Measurements from ENCODE around the gene ATP1B1. TPM values are rescaled to one million over a fixed set of nuclear protein-coding genes. Genes with fewer than 3 reads are reported as not detected.

ATP1B1 gene
- total RNA-seq, 1 experiment from 2014 or later: 48.6 TPM

DNA sequence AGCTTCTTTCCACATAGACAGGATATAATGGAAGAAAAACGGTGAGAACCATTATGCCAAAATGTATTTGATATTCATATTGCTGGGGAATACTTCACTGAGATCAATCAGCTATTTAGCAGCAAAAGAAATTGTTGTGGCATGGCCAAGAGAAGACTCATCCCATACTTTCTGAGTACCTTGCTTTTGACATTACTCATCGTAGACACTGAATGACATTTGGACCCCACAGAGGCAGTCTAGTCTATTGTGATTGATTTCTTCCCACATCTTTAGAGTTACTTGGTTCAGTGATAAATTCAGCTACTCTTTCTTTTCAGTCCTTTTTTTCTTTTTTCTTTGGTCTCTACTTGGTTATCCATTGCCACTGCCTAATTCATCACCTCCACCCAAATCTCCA lies 22.1 kb downstream of the ATP1B1 start:
- Histone ChIP-seq H3K4me3 (replicated peaks in 1 of 2; ENCODE audit: low read depth in 1 of 2, low read length in 2 of 2) (no peak overlapping the region), H3K9ac (ENCODE audit: low read length) (no peak overlapping the region), H4K20me1 (ENCODE audit: insufficient read depth) (no peaks in the 10 kb centered on the region), H3K27me3 (ENCODE audit: insufficient read depth, low read length) (no peaks in the 10 kb centered on the region), H3K4me2 (ENCODE audit: low read length) (no peak overlapping the region), H3K9me3 (ENCODE audit: control insufficient read depth in 1 of 2, insufficient read depth in 1 of 2, low read depth in 1 of 2, low read length in 2 of 2) (no peaks in the 10 kb centered on the region), H2AFZ (ENCODE audit: low read depth, low read length, poor library complexity, severe bottlenecking) (no peak overlapping the region), H3K9me2 (ENCODE audit: insufficient read depth) (no peaks in the 10 kb centered on the region), H3K27ac (ENCODE audit: low read depth, low read length) (no peak overlapping the region), H3K4me1 (ENCODE audit: control insufficient read depth in 1 of 2, insufficient read depth in 2 of 2, low read length in 2 of 2) (peaks cover 0 to 18% of the 10 kb centered on the region in 2 experiments; a peak in 2 of 4 replicates), H3K79me2 (ENCODE audit: insufficient read depth, low read length) (peaks cover 27% of the 10 kb centered on the region; the same call in 1 of the 2 replicates), H3K36me3 (ENCODE audit: control insufficient read depth in 1 of 2, insufficient read depth in 2 of 2, low read length in 2 of 2) (peaks cover 35 to 72% of the 10 kb centered on the region in 2 experiments; a peak in 3 of 4 replicates)
- no peak for DNase-seq (ENCODE audit: low read depth, low spot score)
- BruUV-seq (replicated peaks): no TSS peak
- intact Hi-C loops (cut with micrococcal nuclease): no loop called here
- ChIA-PET POLR2A (no interaction called here), CTCF (interaction anchor here (1.2 kb wide), 1 partner anchor 525 kb away, joined by 3 read pairs; no protein-coding TSS in a partner anchor), RAD21 (ENCODE audit: low non-redundant PET in 1 of 2, low total read pairs in 2 of 2, uncharacterized antibody in 2 of 2, unreplicated experiment in 2 of 2) (no interaction called here)
- TF ChIP-seq TCF7L2 (IDR thresholded peaks at IDR 0.05; ENCODE audit: borderline replicate concordance, extremely low read depth, insufficient read depth, insufficient read length): no peak
- TF ChIP-seq, protein P1, sequence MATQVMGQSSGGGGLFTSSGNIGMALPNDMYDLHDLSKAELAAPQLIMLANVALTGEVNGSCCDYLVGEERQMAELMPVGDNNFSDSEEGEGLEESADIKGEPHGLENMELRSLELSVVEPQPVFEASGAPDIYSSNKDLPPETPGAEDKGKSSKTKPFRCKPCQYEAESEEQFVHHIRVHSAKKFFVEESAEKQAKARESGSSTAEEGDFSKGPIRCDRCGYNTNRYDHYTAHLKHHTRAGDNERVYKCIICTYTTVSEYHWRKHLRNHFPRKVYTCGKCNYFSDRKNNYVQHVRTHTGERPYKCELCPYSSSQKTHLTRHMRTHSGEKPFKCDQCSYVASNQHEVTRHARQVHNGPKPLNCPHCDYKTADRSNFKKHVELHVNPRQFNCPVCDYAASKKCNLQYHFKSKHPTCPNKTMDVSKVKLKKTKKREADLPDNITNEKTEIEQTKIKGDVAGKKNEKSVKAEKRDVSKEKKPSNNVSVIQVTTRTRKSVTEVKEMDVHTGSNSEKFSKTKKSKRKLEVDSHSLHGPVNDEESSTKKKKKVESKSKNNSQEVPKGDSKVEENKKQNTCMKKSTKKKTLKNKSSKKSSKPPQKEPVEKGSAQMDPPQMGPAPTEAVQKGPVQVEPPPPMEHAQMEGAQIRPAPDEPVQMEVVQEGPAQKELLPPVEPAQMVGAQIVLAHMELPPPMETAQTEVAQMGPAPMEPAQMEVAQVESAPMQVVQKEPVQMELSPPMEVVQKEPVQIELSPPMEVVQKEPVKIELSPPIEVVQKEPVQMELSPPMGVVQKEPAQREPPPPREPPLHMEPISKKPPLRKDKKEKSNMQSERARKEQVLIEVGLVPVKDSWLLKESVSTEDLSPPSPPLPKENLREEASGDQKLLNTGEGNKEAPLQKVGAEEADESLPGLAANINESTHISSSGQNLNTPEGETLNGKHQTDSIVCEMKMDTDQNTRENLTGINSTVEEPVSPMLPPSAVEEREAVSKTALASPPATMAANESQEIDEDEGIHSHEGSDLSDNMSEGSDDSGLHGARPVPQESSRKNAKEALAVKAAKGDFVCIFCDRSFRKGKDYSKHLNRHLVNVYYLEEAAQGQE (IDR thresholded peaks at IDR 0.05; ENCODE audit: low read depth): no peak
- TF ChIP-seq EZH2phosphoT487 (IDR thresholded peaks at IDR 0.05; ENCODE audit: borderline replicate concordance): no peak
- TF ChIP-seq ELF1 (IDR thresholded peaks at IDR 0.05; ENCODE audit: borderline replicate concordance, low read depth): no peak
- TF ChIP-seq ZFX (IDR thresholded peaks at IDR 0.05): no peak
- TF ChIP-seq EGR1 (IDR thresholded peaks at IDR 0.05; ENCODE audit: low read depth): no peak
- TF ChIP-seq, protein P2, sequence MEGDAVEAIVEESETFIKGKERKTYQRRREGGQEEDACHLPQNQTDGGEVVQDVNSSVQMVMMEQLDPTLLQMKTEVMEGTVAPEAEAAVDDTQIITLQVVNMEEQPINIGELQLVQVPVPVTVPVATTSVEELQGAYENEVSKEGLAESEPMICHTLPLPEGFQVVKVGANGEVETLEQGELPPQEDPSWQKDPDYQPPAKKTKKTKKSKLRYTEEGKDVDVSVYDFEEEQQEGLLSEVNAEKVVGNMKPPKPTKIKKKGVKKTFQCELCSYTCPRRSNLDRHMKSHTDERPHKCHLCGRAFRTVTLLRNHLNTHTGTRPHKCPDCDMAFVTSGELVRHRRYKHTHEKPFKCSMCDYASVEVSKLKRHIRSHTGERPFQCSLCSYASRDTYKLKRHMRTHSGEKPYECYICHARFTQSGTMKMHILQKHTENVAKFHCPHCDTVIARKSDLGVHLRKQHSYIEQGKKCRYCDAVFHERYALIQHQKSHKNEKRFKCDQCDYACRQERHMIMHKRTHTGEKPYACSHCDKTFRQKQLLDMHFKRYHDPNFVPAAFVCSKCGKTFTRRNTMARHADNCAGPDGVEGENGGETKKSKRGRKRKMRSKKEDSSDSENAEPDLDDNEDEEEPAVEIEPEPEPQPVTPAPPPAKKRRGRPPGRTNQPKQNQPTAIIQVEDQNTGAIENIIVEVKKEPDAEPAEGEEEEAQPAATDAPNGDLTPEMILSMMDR (IDR thresholded peaks at IDR 0.05 in 2 of 3, conservative IDR thresholded peaks at IDR 0.05 in 1 of 3; ENCODE audit: borderline replicate concordance in 1 of 3, insufficient read depth in 1 of 3, low read depth in 2 of 3, low read length in 2 of 3): no peak
- no peak for TF ChIP-seq EZH2 (IDR thresholded peaks at IDR 0.05)
- TF ChIP-seq, protein P3, sequence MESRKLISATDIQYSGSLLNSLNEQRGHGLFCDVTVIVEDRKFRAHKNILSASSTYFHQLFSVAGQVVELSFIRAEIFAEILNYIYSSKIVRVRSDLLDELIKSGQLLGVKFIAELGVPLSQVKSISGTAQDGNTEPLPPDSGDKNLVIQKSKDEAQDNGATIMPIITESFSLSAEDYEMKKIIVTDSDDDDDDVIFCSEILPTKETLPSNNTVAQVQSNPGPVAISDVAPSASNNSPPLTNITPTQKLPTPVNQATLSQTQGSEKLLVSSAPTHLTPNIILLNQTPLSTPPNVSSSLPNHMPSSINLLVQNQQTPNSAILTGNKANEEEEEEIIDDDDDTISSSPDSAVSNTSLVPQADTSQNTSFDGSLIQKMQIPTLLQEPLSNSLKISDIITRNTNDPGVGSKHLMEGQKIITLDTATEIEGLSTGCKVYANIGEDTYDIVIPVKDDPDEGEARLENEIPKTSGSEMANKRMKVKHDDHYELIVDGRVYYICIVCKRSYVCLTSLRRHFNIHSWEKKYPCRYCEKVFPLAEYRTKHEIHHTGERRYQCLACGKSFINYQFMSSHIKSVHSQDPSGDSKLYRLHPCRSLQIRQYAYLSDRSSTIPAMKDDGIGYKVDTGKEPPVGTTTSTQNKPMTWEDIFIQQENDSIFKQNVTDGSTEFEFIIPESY (IDR thresholded peaks at IDR 0.05; ENCODE audit: extremely low read depth, insufficient replicate concordance, low read length): no peak
- no peak for TF ChIP-seq RAD21 (IDR thresholded peaks at IDR 0.05; ENCODE audit: low read depth)
- ATAC-seq: no peak
